Stimulated activated CD4-positive, alpha-beta T cell treated with anti-CD3 and anti-CD28 coated beads, TNF-alpha, amount 100 ng/mL, for 24 hours (primary cell): ENCODE results near the gene PCDHGC4.

Experiments used
- DNase-seq, 3 experiments: peaks; one replicate each; pipeline ENCODE4 v3.0.0-alpha.2; 2020; ENCODE audit warnings: low read depth in 3 of 3

PCDHGC4 gene

DNA sequence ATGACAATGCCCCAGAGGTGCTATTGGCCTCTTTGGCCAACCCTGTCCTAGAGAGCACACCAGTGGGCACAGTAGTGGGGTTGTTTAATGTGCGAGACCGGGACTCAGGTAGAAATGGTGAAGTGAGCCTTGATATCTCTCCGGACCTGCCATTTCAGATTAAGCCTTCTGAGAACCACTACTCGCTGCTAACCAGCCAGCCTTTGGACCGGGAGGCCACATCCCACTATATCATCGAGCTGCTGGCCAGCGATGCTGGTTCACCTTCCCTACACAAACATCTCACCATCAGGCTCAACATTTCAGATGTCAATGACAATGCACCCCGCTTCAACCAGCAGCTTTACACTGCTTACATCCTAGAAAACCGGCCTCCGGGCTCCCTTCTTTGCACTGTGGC lies 5.4 kb downstream of the PCDHGC4 start:
- no peak for DNase-seq

DNA sequence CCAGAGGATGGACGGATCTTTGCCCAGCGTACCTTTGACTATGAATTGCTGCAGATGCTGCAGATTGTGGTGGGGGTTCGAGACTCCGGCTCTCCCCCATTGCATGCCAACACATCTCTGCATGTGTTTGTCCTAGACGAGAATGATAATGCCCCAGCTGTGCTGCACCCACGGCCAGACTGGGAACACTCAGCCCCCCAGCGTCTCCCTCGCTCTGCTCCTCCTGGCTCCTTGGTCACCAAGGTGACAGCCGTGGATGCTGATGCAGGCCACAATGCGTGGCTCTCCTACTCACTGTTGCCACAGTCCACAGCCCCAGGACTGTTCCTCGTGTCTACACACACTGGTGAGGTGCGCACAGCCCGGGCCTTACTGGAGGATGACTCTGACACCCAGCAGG lies 5.9 kb downstream of the PCDHGC4 start:
- DNase-seq = no peak

GRCh38 chr5:141491323-141492167 lies 6.7 kb downstream of the PCDHGC4 start:
- no peak for DNase-seq

DNA sequence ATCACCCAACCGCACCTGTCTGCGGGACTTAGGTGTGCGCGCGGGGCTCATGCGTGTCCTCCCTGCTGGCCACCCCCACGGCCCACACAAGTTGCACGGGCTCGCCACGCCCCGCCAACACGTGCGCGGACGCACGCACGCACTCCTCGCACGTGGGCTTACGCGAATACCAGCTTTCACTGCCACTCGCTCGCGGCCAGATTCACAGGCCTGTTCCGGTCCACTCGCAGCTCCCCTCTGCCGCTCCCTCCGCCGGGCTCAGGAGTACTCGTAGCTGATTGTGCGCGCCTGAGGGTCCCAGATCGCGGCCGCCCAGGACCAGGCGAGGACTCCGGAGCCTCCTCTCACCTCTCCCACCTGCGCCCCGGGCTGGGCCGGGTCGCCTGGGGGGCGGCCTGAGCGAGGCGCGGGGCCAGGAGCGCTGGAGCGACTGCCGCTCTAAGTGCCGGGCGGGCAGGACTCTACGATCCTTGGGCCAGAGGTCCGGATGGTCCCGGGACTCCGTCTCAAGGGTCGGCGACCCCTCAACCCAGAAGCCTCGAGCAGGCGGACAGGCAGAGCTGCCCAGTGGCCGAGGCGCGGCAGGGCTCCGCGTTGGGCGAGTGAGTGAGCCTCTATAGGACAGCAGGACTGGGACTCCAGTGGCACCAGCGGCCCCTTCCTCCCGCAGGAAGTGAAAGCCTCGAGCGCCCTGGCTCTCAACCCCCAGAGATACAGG lies 7.5 kb downstream of the PCDHGC4 start:
- DNase-seq = no peak

DNA sequence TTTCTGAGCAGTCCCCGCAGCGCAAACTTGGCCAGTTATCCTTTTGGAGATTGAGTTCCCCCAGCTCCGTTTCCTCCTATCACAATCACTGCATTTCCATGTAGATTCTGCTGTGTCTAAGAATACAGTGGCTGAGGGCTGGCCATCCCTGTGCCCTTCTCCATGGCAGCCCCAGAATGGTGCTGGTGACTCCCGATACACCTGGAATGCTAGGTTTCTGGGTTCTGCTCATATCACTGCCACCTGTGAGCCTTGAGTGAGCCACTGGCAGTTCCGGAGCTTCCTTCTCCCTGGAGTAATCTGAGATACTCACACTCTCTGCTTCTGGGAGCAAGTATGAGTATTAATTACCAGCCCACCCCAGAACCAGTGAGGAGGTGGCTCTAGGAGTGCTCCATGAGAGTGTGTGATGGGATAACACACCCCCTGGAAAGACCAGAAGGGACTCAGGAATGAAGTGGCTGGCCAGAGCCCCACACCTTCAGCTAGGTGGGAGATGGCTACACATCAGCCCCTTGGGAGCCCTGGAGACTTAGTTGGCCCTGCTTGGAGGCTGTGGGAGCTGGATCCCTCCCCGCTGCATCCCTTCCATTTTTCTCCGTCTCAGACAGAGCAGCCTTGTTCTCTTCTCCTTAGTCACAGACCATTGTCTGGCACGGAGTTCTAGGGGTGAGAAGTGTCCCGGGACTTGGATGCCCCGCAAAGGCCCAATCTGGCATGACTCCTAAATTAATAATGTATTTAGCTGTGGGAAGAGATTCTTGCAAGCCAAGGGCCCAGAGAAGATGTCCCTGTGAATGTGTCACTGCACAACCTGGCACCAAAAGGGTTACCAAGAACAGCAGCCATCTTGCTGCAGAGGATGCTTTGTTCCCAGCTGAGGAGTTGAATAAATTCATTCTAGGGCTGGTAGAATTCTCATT lies 8.9 kb downstream of the PCDHGC4 start:
- no peak for DNase-seq

- DNase-seq = no peak
Measured at GRCh38 chr5:141494761-141495452, 10.1 kb downstream of the PCDHGC4 start.

- no peak for DNase-seq
Measured at GRCh38 chr5:141495453-141495811, 10.6 kb downstream of the PCDHGC4 start.

- DNase-seq = no peak
Measured at GRCh38 chr5:141496038-141496437, 11.2 kb downstream of the PCDHGC4 start.

GRCh38 chr5:141501761-141502160 lies 16.9 kb downstream of the PCDHGC4 start:
- no peak for DNase-seq

DNA sequence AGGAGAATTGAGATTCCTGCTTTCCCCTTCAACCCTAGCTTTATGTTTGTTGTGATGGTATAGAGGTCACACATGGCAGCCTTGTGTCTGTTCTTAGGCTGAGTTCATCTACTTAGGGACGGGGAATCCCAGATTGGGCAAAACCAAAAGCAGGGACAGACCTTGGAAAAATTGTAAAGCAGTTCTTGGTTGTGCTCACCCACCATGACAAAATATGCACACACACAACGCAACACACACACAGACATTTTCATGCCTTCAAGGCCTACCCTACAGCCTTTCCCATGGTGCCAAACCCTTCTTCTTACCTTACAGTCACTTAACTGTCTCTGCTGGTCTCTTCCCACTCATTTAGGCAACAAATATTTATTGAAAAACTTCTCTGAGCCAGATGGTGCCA lies 18.9 kb downstream of the PCDHGC4 start:
- DNase-seq = no peak

DNA sequence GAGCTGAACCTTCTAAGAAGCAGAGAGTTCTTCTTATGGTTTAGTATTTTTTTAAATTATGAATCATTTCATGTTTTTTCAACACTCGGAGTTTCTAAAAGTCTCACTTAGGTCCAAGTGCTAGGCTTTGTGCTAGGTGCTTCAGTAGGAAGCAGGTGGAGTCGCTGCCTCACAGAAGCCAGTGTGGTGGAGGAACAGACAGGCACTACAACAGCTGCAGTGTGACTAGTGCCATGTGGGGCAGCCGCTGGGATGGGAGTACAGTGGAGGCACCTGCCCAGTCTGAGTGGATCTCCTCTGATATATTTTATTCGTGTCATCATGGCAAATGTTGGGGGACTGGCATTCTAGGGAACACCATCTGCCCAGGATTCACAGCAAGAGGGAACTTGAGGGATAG lies 19.4 kb downstream of the PCDHGC4 start:
- DNase-seq = no peak

GRCh38 chr5:141506381-141507155 lies 21.7 kb downstream of the PCDHGC4 start:
- no peak for DNase-seq

DNA sequence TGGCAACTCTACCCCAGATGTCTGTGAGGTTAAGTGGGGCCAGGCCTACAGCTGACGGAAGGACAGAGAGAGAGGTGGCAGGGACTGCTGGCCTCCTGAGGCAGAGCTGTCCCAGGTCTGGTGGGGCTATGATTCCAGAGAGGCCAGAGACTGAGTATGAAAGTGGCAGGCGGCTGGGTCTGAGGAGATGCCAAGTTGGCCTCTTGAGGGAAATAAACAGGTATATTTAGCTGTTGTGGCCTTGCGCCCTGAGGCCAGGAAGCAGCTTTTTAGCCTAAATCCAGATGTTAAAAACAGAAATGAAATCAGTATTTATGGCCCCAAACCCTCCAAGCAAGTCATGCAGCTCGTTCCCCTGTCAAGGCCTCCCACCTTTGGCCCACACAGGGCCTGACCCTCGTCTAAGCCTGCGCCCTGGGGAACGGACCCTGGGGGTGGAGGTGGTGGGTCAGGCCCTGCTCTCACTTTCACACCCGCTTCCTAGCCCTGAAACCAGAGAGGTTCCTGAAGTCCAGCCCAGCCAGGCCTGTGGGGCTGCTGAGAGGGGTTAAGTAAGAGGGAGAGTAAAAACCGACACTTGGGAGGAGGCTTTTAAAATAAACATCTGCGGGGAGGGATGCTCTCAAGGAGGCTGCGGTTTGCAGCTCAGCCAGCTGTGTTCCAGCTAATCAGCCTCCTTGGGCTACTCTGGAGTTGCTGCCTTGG lies 22.7 kb downstream of the PCDHGC4 start:
- no peak for DNase-seq

GRCh38 chr5:141508440-141508797 lies 23.6 kb downstream of the PCDHGC4 start:
- no peak for DNase-seq

- DNase-seq = no peak
Measured at GRCh38 chr5:141508798-141509611, 24.2 kb downstream of the PCDHGC4 start.

DNA sequence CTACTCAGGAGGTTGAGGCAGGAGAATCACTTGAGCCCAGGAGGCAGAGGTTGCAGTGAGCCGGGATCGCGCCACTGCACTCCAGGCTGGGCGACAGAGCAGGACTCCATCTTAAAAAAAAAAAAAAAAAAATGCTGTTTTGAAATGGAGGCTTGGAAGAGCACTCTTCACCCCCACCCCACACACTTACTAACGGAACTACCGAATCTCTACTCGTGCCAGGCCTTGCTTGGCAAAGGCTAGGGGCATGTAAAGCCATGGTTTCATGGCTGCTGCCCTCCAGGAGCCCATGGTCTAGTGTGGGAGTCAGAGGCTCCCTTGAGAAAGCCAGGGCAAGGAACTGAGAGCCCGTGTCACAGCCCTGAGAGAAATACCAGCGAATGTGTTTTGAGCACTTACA lies 25.3 kb downstream of the PCDHGC4 start:
- DNase-seq = no peak

GRCh38 chr5:141510850-141511601 lies 26.2 kb downstream of the PCDHGC4 start:
- DNase-seq = no peak

DNA sequence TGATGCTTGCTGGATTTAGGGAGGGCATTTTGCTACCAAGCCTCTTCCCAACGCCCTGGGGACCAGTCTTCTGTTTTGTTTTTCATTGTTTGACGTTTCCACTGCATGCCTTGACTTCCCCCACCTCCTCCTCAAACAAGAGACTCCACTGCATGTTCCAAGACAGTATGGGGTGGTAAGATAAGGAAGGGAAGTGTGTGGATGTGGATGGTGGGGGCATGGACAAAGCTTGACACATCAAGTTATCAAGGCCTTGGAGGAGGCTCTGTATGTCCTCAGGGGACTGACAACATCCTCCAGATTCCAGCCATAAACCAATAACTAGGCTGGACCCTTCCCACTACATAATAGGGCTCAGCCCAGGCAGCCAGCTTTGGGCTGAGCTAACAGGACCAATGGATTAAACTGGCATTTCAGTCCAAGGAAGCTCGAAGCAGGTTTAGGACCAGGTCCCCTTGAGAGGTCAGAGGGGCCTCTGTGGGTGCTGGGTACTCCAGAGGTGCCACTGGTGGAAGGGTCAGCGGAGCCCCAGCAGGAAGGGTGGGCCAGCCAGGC lies 27.0 kb downstream of the PCDHGC4 start:
- no peak for DNase-seq
